Uterus (tissue), 4 donors: ENCODE data around the gene CEBPZOS. TPM values are rescaled to one million over a fixed set of nuclear protein-coding genes. Genes with fewer than 3 reads are reported as not detected.
"Not testable (repeated sequence)": the region's sequence is repeated elsewhere in the genome, so short reads cannot be mapped to it uniquely, and the experiment has no call there.

Experiments used
- DNase-seq, 2 donors: peaks; one replicate each; pipeline ENCODE4 v3.0.0-alpha.2; 2019 to 2020
- H3K27ac ChIP-seq, 2 donors: fragments of 200-600 bp; sonication (generic); 1 replicate in 1 of 2; 2 replicates in 1 of 2; pipeline ENCODE4 v1.5.1; 2016 to 2018
- H3K27me3 ChIP-seq, 2 donors: fragments of 200-600 bp; sonication (generic); one replicate each; pipeline ENCODE4 v1.5.1; 2018 to 2019; ENCODE audit warnings: control low read depth in 1 of 2
- H3K36me3 ChIP-seq, 2 donors: fragments of 200-600 bp; sonication (generic); one replicate each; pipeline ENCODE4 v1.5.1; 2019; ENCODE audit warnings: control low read depth in 1 of 2
- H3K4me1 ChIP-seq, 2 donors: fragments of 200-600 bp; sonication (generic); one replicate each; pipeline ENCODE4 v1.5.1; 2018 to 2019; ENCODE audit warnings: control low read depth in 1 of 2
- H3K4me3 ChIP-seq, 2 donors: fragments of 200-600 bp; sonication (generic); 1 replicate in 1 of 2; 2 replicates in 1 of 2; pipeline ENCODE4 v1.5.1; 2018 to 2019; ENCODE audit warnings: mild to moderate bottlenecking in 1 of 2
- H3K9me3 ChIP-seq, 2 donors: fragments of 200-600 bp; sonication (generic); one replicate each; pipeline ENCODE4 v1.5.1; 2019; ENCODE audit warnings: control low read depth in 1 of 2
- CTCF ChIP-seq, 4 experiments: fragments of 200-600 bp in 2 of 4; fragments of 450-650 bp in 2 of 4; sonication (generic) in 2 of 4; IDR thresholded peaks; one replicate each; pipeline ENCODE4 v1.5.1; 2016 to 2019; ENCODE audit warnings: antibody characterized with exemption in 4 of 4, mild to moderate bottlenecking in 2 of 4, moderate library complexity in 1 of 4
- POLR2A ChIP-seq, 2 donors: fragments of 450-650 bp; IDR thresholded peaks; one replicate each; pipeline ENCODE4 v1.6.1; 2016; ENCODE audit warnings: antibody characterized with exemption in 2 of 2, mild to moderate bottlenecking in 1 of 2, moderate library complexity in 1 of 2
- intact Hi-C: fragments of 100-400 bp; cut with DNase I; formaldehyde crosslinking; loops from one replicate; pipeline ENCODE4 v1.15.1; 2023; ENCODE audit warnings: low total_unique reads
- total RNA-seq, 4 donors: library from RNA; depleted of rRNA in 3 of 4; stranded (reverse); fragments of >200 nt in 3 of 4; gene quantifications; one replicate each; pipeline versions ENCODE4 v1.1.0 to v1.2.4, GENCODE V29; 2014 to 2023
- donor health status: DM: yes; HTN: yes; CAD: no.

CEBPZOS gene
- total RNA-seq, 4 donors from 2014 or later = 6.2 to 49.4 (median 16.3) TPM

GRCh38 chr2:37203708-37204107, 7.4 kb downstream of the CEBPZOS start:
- TF ChIP-seq POLR2A (IDR thresholded peaks at IDR 0.05) = no peak
- no peak for TF ChIP-seq CTCF (IDR thresholded peaks at IDR 0.05)
- DNase-seq = no peak

DNA sequence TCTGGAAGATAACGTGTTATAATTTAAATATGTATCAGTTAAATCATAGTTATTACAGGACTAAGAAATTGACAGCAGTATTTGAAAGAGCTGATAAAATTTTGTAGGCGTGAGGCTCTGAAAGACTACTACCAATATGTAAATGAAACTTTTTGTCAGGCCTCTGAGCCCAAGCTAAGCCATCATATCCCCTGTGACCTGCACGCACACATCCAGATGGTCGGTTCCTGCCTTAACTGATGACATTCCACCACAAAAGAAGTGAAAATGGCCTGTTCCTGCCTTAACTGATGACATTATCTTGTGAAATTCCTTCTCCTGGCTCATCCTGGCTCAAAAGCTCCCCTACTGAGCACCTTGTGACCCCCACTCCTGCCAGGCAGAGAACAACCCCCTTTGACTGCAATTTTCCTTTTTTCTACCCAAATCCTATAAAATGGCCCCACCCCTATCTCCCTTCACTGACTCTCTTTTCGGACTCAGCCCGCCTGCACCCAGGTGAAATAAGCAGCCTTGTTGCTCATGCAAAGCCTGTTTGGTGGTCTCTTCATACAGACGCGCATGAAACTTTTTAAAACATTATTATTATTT, 8.9 kb downstream of the CEBPZOS start:
- H3K27me3 ChIP-seq, DNase-seq, H3K36me3 ChIP-seq, H3K27ac ChIP-seq, H3K4me3 ChIP-seq, H3K4me1 ChIP-seq, intact Hi-C loops: not testable (repeated sequence)
- peaks cover 0 to 19% of the 10 kb centered on the region in 2 donors for H3K9me3 ChIP-seq

More at GRCh38 chr2:37203708-37204107, 7.4 kb downstream of the CEBPZOS start:
- Histone ChIP-seq H3K4me1 (no peaks in the 10 kb centered on the region), H3K27me3 (no peaks in the 10 kb centered on the region), H3K4me3 (no peak overlapping the region), H3K27ac (no peak overlapping the region), H3K36me3 (no peaks in the 10 kb centered on the region), H3K9me3 (peaks cover 0 to 14% of the 10 kb centered on the region in 2 donors)
- intact Hi-C loops = no loop called here

GRCh38 chr2:37205689-37206341, 9.5 kb downstream of the CEBPZOS start:
- no peaks in the 10 kb centered on the region for H3K36me3 ChIP-seq
- no peak for DNase-seq
- H3K4me1 ChIP-seq = no peaks in the 10 kb centered on the region
- intact Hi-C loops = no loop called here
- no peak overlapping the region for H3K4me3 ChIP-seq
- H3K27ac ChIP-seq = no peak overlapping the region
- H3K27me3 ChIP-seq = no peaks in the 10 kb centered on the region
- TF ChIP-seq CTCF (IDR thresholded peaks at IDR 0.05) = no peak
- TF ChIP-seq POLR2A (IDR thresholded peaks at IDR 0.05) = no peak
- H3K9me3 ChIP-seq = peaks cover 0 to 19% of the 10 kb centered on the region in 2 donors

GRCh38 chr2:37206760-37207159, 10.5 kb downstream of the CEBPZOS start:
- not testable (repeated sequence) for DNase-seq, H3K36me3 ChIP-seq

DNA sequence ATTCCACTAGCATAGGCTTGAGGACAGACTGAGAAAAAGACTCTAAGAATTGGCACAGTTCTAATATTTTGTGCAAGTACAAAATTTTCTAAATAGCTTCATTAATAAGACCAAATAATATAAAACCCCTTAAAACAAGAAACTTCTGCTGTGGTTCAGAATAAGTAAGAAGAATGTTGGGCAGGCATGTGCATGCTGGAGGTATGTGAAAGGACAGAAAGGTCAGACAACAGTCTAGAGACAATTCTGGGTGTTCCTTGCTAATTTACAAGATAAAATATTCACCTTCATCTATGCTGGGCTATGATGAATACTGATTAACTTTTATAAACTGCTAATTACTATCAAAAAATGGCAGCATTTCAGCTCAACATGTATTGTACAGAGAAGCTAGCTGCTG, 14.9 kb downstream of the CEBPZOS start:
- no peaks in the 10 kb centered on the region for H3K36me3 ChIP-seq
- DNase-seq = no peak
- peaks cover 0 to 19% of the 10 kb centered on the region in 2 donors for H3K9me3 ChIP-seq
- TF ChIP-seq POLR2A (IDR thresholded peaks at IDR 0.05) (no peak), CTCF (IDR thresholded peaks at IDR 0.05) (no peak)
- no peak overlapping the region for H3K27ac ChIP-seq
- H3K4me3 ChIP-seq = no peak overlapping the region
- H3K4me1 ChIP-seq = no peaks in the 10 kb centered on the region
- intact Hi-C loops = no loop called here
- H3K27me3 ChIP-seq = no peaks in the 10 kb centered on the region

More at GRCh38 chr2:37206760-37207159, 10.5 kb downstream of the CEBPZOS start:
- H3K4me3 ChIP-seq, H3K27me3 ChIP-seq, H3K27ac ChIP-seq, intact Hi-C loops, H3K4me1 ChIP-seq: not testable (repeated sequence)
- H3K9me3 ChIP-seq = peaks cover 0 to 19% of the 10 kb centered on the region in 2 donors

GRCh38 chr2:37211939-37212338, 15.6 kb downstream of the CEBPZOS start:
- H3K27me3 ChIP-seq = no peaks in the 10 kb centered on the region
- H3K9me3 ChIP-seq = peaks cover 0 to 19% of the 10 kb centered on the region in 2 donors
- H3K4me1 ChIP-seq = no peaks in the 10 kb centered on the region
- no peak overlapping the region for H3K27ac ChIP-seq
- no peak overlapping the region for H3K4me3 ChIP-seq
- no peaks in the 10 kb centered on the region for H3K36me3 ChIP-seq
- intact Hi-C loops = no loop called here
- no peak for DNase-seq
- TF ChIP-seq POLR2A (IDR thresholded peaks at IDR 0.05) (no peak), CTCF (IDR thresholded peaks at IDR 0.05) (no peak)
